Skin epidermis (tissue), 12 donors: ENCODE measurements around the gene PRKD2.

ENCODE experiments used
- H3K27ac ChIP-seq, 21 experiments: fragments of 200-600 bp; sonication (generic) in 11 of 21; one replicate each; pipeline ENCODE4 v1.5.0; 2020; ENCODE audit warnings: mild to moderate bottlenecking in 3 of 21, inconsistent platforms in 2 of 21, moderate library complexity in 2 of 21
- H3K4me3 ChIP-seq, 7 experiments: fragments of 200-600 bp; sonication (generic) in 2 of 7; one replicate each; pipeline ENCODE4 v1.5.0; 2020; ENCODE audit warnings: inconsistent platforms in 2 of 7, mild to moderate bottlenecking in 2 of 7, moderate library complexity in 1 of 7

Gene PRKD2

DNA sequence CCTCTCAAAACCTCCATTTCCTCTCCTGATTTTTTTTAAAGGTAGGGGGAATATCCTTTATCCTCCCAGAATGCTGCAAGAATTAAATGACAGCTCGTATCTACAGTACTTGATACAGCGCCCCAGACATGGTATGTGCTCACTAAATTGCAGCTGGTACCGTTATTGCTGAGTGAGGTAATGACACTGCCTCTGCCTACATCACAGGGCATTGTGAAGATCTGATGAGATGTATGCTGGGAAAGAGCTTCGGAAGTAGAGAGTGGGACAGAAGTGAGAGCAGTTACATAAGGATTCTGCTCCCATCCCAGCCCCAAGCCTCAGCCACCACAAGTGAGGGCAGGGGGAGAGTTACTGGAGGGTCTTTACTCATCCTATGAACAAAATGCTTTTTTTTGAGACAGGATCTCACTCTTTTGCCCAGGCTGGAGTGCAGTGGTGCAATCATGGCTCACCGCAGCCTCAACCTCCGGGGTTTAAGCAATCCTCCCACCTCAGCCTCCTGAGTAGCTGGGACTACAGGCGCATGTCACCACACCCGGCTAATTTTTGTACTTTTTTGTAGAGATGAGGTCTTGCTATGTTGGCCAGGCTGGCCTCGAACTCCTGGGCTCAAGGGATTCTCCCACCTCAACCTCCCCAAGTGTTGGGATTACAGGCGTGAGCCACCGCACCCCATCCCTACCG lies 27.2 kb upstream of the PRKD2 start:
- Histone ChIP-seq H3K27ac (peak overlapping the region in 1 of 21 experiments; percentile 96), H3K4me3 (no peak overlapping the region)

DNA sequence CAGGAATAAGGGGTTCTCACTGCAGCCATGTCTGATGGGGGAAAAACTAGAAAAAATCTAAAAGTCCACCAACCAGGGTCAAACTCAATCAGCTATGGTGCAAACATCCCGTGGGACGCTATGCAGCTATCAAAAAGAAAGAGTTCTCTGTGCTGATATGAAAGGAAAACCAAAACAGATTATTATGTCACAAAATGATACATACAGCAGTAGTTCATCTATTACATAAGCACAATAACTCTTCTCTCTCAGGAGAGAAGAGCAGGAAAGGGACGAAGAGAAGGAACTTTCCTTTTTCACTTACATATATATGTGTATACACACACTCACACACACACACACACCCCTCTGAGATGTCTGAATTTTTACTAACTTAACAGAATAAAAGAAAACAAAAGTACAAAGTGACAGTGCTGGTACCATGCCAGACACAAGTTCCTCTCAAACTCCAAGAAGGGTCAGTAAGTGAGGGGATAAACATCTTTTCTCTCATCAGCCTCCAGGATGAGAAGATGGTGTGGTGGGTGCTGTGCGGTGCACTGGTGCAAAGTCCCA lies 26.1 kb upstream of the PRKD2 start:
- Histone ChIP-seq H3K27ac (peak overlapping the region in 1 of 21 experiments; percentile 11), H3K4me3 (no peak overlapping the region)

DNA sequence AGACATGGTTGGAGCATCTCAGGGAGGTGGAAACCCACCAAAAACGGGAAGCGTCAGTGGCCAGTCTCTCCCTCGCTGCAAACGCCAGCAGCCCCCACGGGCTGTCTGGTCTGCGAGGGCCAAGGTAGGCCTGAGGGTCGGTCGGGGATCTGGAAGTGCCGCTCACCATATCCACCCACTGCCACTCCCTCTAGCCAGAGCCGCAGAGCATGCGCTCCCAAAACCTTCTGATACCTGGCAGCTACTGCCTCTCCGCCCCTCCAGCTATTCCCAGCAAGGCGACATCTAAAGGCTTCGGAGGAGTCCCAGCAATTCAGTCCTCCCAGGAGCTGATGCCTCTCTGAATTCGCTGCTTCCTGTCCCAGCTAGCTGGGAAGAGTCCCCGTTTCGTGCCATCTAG lies 24.5 kb upstream of the PRKD2 start:
- Histone ChIP-seq H3K27ac (peak overlapping the region in 2 of 21 experiments; percentile 7), H3K4me3 (no peak overlapping the region)

DNA sequence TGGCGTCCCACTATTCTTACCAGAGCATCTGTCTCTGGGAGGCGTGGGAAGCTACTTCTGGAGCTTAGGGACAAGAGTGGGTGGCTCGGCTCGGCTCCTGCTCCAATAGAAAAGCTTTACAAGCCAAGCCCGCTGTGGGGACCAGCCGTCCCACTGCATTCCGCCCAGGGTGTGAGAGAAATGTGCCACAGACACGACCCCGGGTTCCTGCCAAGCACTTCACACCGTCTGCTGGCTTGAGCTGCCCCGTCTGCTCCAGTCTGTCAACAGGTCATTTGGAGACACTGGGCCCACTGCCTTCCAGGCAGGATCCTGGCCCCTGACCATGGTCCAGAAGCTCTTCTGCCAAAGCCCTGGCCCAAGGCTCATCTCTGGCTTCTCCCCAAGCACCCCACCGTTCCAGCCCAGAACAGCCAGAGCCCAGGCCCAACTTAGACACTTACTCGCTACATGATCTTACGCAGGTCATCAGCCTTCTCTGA lies 22.4 kb upstream of the PRKD2 start:
- H3K27ac ChIP-seq = peak overlapping the region in 2 of 21 experiments; percentile 2 to 62
- H3K4me3 ChIP-seq = no peak overlapping the region

DNA sequence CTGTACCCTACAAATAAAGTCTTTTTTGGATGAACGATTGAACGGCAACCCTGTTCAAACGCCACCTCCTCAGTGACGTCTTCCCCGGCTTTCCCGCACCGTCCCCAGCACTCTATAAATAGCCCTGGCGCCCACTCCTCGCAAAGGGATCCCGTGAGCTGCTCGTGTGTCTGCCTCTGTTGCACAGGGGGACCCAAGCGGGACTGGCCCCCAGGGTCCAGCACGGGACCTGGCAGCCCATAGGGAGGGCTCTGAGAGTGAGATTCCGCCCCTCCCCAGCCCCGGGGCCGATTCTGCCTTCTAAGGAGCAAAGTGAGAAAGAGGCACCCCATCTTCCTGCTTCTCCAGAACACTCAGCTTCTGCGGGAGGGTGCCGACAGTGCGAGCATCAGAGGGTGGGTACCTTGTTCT lies 20.9 kb upstream of the PRKD2 start:
- Histone ChIP-seq H3K27ac (no peak overlapping the region), H3K4me3 (no peak overlapping the region)

DNA sequence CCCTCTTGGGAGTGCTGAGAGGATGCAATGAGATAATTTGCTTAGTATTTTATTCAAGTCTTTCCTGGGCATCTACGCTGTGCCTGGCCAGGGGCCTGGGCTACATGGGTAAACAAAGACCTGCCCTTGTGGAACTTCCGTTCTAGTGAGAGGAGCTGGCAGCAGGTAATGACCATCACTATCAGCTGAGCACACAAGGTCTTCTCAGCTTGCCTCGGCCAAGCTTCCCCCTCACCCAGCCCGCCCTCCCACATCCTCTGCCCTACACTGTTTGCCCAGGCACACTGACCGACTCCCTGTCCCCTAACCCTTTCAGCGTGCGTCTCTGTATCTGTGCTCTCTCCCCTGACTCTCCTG lies 20.4 kb upstream of the PRKD2 start:
- Histone ChIP-seq H3K27ac (no peak overlapping the region), H3K4me3 (no peak overlapping the region)

DNA sequence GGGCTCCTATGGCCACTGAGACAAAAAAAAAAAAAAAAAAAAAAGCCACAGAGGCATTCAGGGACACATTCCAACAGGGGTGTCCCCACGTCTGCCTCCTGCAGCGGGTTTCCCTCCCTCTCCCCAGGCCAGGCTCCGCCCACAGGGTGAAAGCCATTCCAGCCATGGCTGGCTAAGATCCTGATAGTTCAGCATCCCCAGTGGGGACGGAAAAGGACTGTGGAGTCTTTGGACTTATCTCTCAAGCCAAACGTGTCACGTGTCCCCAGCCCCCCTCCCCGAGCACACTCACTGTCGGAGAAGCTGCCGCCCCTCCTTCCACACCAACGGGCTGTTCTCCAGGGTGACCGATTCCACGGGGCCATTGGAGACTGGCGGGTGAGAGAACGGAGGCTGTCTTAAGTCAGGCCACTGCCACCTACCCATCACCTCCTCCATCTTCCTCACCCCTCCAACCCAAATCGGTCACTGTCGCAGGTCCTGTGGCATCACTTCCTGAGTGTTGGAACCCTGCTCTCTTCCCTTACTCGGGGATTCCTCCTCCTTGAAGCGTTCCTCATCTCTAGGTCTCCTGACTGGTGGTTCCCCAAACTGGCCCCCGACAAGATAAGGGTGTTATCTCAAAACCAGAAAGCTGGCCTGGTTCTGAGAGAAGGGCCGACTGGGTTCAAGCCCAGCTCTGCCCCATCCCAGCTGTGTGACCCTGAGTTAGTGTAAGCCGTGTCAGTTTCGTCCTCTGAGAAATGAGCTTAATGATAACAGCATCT lies 19.8 kb upstream of the PRKD2 start:
- no peak overlapping the region for H3K4me3 ChIP-seq
- H3K27ac ChIP-seq = no peak overlapping the region

DNA sequence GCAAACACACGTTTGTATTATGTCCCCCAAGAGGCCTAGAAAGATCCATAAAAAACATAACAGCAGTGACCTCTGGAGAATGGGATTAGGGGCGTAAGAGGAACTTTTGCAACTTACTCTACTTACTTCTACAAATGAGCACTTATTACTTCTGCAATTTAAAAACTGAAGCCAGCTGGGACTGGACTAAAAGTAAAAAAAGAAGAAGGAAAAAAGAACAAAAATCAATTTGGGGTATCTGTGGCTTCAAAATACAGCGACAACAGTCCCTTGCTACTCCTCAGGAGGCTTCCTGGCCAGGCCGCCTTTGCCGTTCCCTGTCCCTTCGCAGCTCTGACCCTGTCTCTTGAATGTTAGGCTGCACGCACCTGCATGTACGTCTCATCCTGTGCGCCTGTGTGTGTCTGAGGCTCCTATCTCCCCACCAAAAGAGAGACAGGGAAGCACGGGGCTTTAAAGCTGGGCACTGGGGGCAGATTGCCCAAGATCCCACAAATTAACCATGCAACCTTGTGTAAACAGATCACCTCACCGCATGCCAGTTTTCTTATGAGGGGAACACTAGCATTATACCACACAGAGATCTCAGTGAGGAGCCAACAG lies 16.9 kb upstream of the PRKD2 start:
- Histone ChIP-seq H3K4me3 (no peak overlapping the region), H3K27ac (peak overlapping the region in 7 of 21 experiments; percentile 31 to 69 (median 54))

DNA sequence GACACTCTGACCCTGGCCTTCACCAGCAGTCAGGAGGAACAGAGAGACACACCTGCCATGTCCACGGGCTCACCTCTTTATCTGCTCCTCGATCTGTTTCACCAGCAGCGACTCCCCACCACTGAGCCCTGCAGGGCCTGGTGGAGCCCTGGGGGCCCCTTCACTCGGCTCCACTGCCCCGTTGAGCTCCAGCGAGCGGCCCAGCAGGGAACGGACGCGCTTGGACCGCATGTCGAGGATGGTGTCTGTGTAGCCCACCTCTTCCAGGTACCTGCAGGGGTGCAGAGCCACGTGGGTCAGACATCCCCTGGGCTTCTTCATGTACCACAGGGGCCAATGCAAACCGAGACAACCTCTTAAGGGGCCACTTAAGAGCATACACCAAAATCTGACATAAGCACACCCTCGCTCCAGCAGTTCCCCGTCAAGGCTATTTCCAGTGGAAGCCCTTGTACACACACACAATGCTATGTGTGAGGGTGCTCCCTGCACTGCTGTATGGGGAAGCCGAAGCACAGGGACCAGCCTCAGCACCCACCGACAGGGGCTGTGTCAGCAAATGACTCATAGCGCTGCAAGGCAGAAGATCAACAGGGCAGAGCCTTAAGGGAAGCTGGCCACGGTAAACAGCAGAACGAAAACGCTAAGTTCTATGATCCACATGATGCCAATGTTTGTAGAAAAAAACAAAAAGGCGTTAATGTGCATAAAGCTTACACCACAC lies 16.2 kb upstream of the PRKD2 start:
- Histone ChIP-seq H3K27ac (peak overlapping the region in 9 of 21 experiments; percentile 6 to 69 (median 54)), H3K4me3 (no peak overlapping the region)

DNA sequence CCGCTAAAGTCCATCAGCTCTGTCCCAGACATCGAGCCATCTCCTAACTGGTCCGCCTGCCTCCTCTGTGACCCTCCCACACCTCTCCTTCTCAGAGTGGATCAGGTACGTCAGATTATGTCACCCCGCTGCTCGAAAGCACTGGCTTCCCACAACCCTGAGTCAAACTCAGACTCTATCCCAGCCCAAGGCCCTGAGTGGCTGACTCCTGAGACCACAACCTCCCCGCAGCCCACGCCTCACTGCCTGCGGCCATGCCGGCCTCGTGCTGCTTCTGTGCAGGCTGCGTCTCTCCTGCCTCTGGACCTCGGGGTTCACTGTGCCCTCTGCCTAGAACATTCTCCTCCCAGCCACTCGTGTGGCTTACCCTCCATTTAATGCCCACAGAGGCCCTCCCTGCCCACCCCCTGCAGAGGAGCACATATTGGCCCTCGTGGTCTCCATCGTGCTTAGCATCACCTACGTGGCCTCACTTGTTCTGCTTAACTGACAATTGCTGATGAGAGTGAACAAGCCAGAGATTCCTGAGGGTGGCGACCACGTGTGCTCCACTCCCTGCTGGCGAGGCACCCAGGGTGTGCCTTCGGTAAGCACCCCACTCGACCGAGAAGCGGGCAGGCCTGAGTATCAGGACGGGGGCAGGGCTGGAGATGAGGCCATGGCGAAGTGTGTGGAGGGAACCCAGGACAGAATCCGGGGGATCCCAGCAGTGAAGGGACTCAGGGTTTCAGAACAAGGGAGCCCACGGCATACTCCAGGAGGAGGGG lies 15.4 kb upstream of the PRKD2 start:
- H3K27ac ChIP-seq = peak overlapping the region in 6 of 21 experiments; percentile 6 to 57 (median 25)
- no peak overlapping the region for H3K4me3 ChIP-seq

DNA sequence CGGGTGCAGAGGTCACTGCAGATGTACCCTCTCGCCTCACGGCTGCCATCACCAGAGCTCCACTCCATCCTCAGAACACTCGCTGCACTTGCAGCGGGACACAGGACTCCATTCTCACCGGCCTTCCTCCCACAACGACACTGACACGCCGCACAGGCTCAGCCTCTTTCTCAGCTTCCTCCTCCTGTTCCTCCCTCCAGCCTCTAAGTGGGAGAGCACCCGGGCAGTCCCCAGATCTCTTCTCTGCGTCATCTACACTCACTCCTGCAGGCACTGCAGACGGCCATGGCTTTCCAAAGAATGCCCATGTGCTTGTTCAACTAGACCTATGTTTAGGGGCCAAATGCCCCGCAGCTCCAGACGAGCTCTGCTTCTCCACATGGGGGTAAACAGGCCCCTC lies 14.7 kb upstream of the PRKD2 start:
- Histone ChIP-seq H3K4me3 (no peak overlapping the region), H3K27ac (peak overlapping the region in 2 of 21 experiments; percentile 32 to 51)

DNA sequence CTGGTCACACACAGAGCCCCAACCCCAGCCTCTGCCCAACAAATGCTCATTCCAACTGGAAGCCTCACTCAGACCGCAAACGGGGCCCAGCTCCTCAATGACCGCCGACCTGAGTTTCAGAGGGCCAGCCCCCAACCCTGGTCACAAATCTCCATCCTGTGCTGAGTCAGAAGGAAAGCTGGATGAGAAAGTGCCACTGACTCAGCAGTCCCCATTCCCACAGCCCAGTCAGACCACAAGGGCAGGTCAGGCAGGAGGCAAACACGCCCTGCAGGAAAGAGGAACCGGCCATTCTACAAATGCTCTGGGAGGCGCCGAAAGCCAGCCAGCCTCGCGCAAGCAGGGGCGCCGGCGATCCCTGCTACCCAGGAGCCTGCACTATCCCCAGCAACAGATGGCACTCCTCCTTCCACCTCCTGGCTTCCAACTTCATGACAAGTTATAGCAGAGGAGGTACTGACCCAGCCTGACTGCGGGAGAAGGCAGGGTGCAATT lies 14.1 kb upstream of the PRKD2 start:
- H3K4me3 ChIP-seq = no peak overlapping the region
- H3K27ac ChIP-seq = peak overlapping the region in 2 of 21 experiments; percentile 32 to 51

DNA sequence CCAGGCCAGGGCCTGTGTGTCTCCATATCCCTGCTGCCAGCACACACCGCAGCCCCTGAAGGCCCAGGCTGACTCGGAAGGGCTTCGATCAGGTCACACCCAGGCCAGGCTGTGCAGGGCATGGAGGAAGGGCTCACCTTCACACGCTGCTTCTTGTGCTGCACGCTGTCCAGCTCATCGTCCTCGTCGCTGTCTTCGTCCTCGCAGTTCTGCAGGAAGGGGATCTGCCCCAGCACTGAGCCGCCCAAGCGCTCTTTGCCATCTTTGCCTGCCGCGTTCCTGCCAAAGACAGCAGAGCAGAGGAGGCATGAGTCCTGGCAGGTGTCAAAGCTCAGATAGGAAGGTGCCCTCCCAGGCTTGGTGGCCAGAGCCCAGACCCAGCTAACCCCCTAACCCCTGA lies 13.7 kb upstream of the PRKD2 start:
- H3K27ac ChIP-seq = no peak overlapping the region

DNA sequence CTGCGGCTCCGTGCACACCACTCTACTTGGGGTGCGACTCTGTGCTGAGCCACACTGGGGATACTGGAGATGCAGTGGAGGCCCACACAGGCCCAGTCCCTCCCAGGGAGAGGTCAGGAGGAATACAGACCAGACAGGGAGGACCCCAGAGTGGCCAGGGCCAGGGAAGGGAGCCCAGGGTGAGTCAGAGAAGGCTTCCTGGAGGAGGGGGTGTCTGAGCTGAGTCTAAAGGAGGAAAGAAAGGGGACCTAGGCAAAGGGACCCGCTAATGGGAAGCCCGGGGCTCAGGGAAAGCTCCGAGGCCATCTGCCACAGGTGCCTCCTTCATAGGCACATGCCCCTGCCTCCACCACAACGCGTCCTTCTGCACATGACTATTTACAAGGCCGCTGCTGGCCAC lies 13.3 kb upstream of the PRKD2 start:
- Histone ChIP-seq H3K4me3 (no peak overlapping the region), H3K27ac (no peak overlapping the region)

More for the DNA sequence above, 13.7 kb upstream of the PRKD2 start:
- no peak overlapping the region for H3K4me3 ChIP-seq

DNA sequence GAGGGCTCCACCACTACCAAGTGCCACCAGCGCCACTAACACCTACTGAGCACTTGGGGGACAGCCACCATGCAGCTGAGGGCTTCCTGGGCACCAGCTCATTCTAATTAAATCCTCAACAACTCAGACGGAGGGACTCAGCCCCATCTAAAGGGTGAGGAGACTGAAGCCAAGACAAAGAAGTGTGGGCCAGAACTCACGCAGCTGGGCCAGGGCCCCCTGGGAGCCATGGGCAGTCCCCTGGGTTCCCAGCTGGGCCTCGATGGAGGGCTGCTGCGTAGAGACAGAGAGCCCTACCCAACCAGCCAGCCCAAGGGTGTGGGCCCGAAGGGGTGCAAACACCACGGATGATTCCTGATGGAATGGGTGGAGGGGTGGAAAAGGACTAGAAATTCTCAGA lies 12.8 kb upstream of the PRKD2 start:
- Histone ChIP-seq H3K4me3 (no peak overlapping the region), H3K27ac (peak overlapping the region in 1 of 21 experiments; percentile 6)

DNA sequence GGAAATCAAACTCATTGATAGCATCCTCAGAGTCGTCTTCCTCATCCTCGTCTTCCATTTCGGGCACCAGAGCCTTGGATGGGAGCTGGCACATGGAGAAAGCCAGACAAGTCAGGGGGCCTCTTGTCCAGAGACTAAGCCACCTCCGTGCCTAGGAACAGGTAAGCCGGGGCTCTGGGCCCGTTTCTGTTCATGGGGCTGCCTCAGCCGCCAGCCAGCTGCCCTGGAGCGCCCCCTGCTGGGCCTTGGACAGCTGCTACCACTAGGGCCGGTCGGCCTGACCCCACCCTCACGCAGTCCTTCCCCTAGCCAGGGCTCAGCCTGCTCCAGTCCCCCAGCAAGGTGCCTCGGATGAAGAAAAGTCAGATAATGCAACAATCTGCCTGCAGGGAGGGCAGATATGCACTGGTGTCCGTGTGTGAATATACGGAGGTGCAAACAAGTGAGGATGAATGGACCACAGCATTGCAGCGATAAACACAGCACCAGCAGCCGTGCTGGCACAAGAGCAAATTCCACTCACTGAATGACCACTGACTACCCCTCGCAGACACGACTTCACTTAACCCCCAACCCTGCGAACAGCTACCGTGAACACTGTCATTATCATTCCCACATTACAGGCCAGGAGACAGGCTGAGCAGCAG lies 11.9 kb upstream of the PRKD2 start:
- Histone ChIP-seq H3K27ac (peak overlapping the region in 5 of 21 experiments; percentile 5 to 30 (median 7)), H3K4me3 (no peak overlapping the region)

DNA sequence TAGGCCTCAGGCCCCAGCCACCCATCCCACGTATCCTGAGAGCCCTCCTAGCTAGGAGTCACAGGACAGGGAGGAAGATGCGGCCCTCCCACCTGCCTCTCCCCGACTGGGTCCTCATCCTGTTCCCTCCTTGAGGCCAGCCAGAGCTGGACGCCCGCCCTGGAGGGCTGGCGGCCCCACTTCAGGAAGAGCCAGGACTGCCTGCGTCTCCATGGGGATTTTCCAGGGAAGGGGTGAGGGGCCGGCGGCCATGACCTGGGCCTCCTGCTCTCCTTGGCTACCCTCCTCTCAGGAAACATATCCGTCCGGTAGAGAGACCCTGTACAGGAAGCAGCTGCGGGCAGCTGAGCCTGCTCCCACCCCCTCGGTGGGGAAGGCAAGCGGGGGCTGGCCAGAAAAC lies 11.3 kb upstream of the PRKD2 start:
- H3K4me3 ChIP-seq = no peak overlapping the region

DNA sequence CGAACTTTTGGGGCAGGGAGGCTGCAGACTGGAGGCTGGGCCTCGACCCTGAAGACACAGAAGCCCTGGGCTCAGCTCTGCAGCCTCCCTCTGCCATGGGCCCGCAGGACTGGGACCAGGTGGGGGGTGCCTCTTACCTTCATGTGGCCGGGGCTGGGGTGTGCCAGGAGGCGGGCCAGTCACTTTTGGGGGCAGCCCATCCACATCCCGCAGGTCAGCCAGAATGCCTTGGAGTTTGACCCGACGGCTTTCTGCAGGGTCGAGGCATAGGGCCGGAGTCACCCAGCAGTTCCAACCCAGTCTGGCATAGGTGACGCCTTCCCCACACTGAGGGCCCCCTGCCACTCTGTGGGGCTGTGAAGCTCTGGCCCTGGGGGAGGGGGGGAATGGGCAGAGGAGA lies 10.8 kb upstream of the PRKD2 start:
- Histone ChIP-seq H3K27ac (peak overlapping the region in 7 of 21 experiments; percentile 0 to 42 (median 30)), H3K4me3 (no peak overlapping the region)

More for the DNA sequence above, 11.3 kb upstream of the PRKD2 start:
- H3K27ac ChIP-seq = peak overlapping the region in 7 of 21 experiments; percentile 0 to 38 (median 7)
